Cardiac fibroblast (primary cell): ENCODE measurements around the gene PTPN18.

Experiments
- DNase-seq, 2 donors: peaks; one replicate each; pipeline versions ENCODE4 v3.0.0 to v3.0.0-alpha.2; 2010; ENCODE audit warnings: low read depth in 2 of 2
- H3K4me3 ChIP-seq, 2 donors: replicated peaks in 1 of 2; 1 replicate in 1 of 2; 2 replicates in 1 of 2; pipeline ENCODE4 v1.5.1; 2011; ENCODE audit warnings: low read depth in 2 of 2, low read length in 2 of 2, mild to moderate bottlenecking in 2 of 2, moderate library complexity in 1 of 2
- TF ChIP-seq, protein P1 (sequence below): IDR thresholded peaks from one replicate; pipeline ENCODE4 v1.5.1; 2011; ENCODE audit warnings: low read depth, mild to moderate bottlenecking, low read length, inconsistent platforms

Gene PTPN18

DNA sequence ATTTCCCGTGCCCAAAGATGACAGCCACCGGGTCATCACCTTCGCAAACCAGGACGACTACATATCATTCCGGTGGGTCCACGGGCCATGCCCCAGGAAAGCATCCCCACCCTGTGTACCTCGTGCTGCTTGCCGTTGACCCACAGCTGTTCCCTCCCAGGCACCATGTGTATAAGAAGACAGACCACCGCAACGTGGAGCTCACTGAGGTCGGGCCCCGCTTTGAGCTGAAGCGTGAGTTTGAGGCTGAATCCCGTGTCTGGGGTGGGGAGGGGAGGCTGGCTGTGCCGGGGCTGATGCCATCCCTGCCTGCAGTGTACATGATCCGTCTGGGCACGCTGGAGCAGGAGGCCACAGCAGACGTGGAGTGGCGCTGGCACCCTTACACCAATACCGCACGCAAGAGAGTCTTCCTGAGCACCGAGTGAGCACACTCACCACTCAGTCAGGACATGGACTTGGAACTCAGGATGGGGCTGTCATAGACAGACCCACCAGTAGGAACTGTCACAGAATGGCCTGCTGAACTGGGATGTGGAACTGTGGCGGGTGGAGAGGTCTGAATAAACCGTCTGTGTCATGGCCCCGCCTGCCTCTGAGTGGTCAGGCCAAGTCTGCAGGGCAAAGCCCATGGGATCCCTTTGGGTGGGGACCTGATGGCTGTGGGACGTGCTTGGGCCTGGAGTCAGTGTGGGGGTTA, 9.7 kb upstream of the PTPN18 start:
- no peak overlapping the region for H3K4me3 ChIP-seq
- TF ChIP-seq, protein P1, sequence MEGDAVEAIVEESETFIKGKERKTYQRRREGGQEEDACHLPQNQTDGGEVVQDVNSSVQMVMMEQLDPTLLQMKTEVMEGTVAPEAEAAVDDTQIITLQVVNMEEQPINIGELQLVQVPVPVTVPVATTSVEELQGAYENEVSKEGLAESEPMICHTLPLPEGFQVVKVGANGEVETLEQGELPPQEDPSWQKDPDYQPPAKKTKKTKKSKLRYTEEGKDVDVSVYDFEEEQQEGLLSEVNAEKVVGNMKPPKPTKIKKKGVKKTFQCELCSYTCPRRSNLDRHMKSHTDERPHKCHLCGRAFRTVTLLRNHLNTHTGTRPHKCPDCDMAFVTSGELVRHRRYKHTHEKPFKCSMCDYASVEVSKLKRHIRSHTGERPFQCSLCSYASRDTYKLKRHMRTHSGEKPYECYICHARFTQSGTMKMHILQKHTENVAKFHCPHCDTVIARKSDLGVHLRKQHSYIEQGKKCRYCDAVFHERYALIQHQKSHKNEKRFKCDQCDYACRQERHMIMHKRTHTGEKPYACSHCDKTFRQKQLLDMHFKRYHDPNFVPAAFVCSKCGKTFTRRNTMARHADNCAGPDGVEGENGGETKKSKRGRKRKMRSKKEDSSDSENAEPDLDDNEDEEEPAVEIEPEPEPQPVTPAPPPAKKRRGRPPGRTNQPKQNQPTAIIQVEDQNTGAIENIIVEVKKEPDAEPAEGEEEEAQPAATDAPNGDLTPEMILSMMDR, result no peak
- DNase-seq, result no peak

GRCh38 chr2:130346741-130347066, 9.2 kb upstream of the PTPN18 start:
- DNase-seq, result no peak
- H3K4me3 ChIP-seq, result no peak overlapping the region
- TF ChIP-seq, protein P1, result no peak

GRCh38 chr2:130347220-130347925, 8.5 kb upstream of the PTPN18 start:
- TF ChIP-seq, protein P1, result no peak
- H3K4me3 ChIP-seq, result no peak overlapping the region
- no peak for DNase-seq

GRCh38 chr2:130349174-130349573, 6.7 kb upstream of the PTPN18 start:
- no peak overlapping the region for H3K4me3 ChIP-seq
- TF ChIP-seq, protein P1, result no peak
- DNase-seq, result no peak

- no peak for DNase-seq
- TF ChIP-seq, protein P1, result no peak
- H3K4me3 ChIP-seq, result no peak overlapping the region
Measured at GRCh38 chr2:130351711-130352110, 4.1 kb upstream of the PTPN18 start.

- TF ChIP-seq, protein P1, result no peak
- DNase-seq, result no peak
- no peak overlapping the region for H3K4me3 ChIP-seq
Measured at GRCh38 chr2:130352237-130352636, 3.6 kb upstream of the PTPN18 start.
